Esophagus squamous epithelium (tissue), 5 donors: ENCODE data around the gene SBNO2. TPM values are rescaled to one million over a fixed set of nuclear protein-coding genes. Genes with fewer than 3 reads are reported as not detected.

Experiments used
- DNase-seq: peaks from one replicate; lab custom pipeline; 2025; lab: John Stamatoyannopoulos, UW
- H3K27ac ChIP-seq, 4 donors: fragments of 200-600 bp; sonication (generic); one replicate each; pipeline ENCODE4 v1.5.1; 2016 to 2019; ENCODE audit warnings: mild to moderate bottlenecking in 1 of 4
- H3K27me3 ChIP-seq, 4 donors: fragments of 200-600 bp; sonication (generic); 1 replicate in 3 of 4; 2 replicates in 1 of 4; pipeline versions ENCODE4 v1.5.1 to v1.6.0; 2017 to 2021; ENCODE audit warnings: antibody characterized with exemption in 1 of 4
- H3K36me3 ChIP-seq, 3 donors: fragments of 200-600 bp; sonication (generic); one replicate each; pipeline ENCODE4 v1.5.1; 2016 to 2019
- H3K4me1 ChIP-seq, 3 donors: fragments of 200-600 bp; sonication (generic); one replicate each; pipeline ENCODE4 v1.5.1; 2017 to 2019
- H3K4me3 ChIP-seq, 4 donors: fragments of 200-600 bp; sonication (generic); 1 replicate in 3 of 4; 2 replicates in 1 of 4; pipeline ENCODE4 v1.5.1; 2016 to 2019; ENCODE audit warnings: mild to moderate bottlenecking in 2 of 4, moderate library complexity in 1 of 4
- H3K9me3 ChIP-seq, 3 donors: fragments of 200-600 bp; sonication (generic); one replicate each; pipeline ENCODE4 v1.5.1; 2016 to 2019
- CTCF ChIP-seq, 6 experiments: fragments of 450-650 bp in 4 of 6; fragments of 200-600 bp in 2 of 6; sonication (generic) in 2 of 6; IDR thresholded peaks; one replicate each; pipeline ENCODE4 v1.5.1; 2016 to 2019; ENCODE audit warnings: antibody characterized with exemption in 6 of 6, mild to moderate bottlenecking in 4 of 6, moderate library complexity in 4 of 6
- POLR2A ChIP-seq, 4 donors: fragments of 450-650 bp; IDR thresholded peaks; one replicate each; pipeline ENCODE4 v1.6.1; 2017; ENCODE audit warnings: antibody characterized with exemption in 4 of 4, mild to moderate bottlenecking in 4 of 4, moderate library complexity in 3 of 4
- WGBS, 2 donors: methylation state at CpG; one replicate each; pipeline ENCODE4 v1.1.5; 2018; 5-methylcytosine and 5-hydroxymethylcytosine counted together
- intact Hi-C: fragments of 100-400 bp; cut with DNase I; formaldehyde crosslinking; loops from one replicate; pipeline ENCODE4 v1.15.0; 2022
- total RNA-seq, 4 donors: library from RNA; depleted of rRNA; stranded (reverse); fragments of >200 nt; gene quantifications; one replicate each; pipeline ENCODE4 v1.1.0, GENCODE V29; 2016
- donor health status: DM: yes; HTN: yes; CAD: no.

The SBNO2 gene
- total RNA-seq, 4 donors from 2014 or later, result 31.3 to 84.3 (median 68.3) TPM

GRCh38 chr19:1169921-1170885 lies 3.9 kb downstream of the SBNO2 start:
- TF ChIP-seq CTCF (IDR thresholded peaks at IDR 0.05) (no peak), POLR2A (IDR thresholded peaks at IDR 0.05) (no peak)
- H3K27ac ChIP-seq, result peak overlapping the region; percentile 89 to 100 (median 96)
- intact Hi-C loops, result loop anchor here (10.0 kb wide), 1 partner anchor 55 kb away; no protein-coding TSS in a partner anchor
- no peak for DNase-seq
- no peaks in the 10 kb centered on the region for H3K9me3 ChIP-seq
- H3K27me3 ChIP-seq, result no peaks in the 10 kb centered on the region
- peaks cover 60 to 88% (median 62%) of the 10 kb centered on the region in 3 donors for H3K4me1 ChIP-seq
- H3K36me3 ChIP-seq, result peaks cover 0 to 22% (median 0%) of the 10 kb centered on the region in 3 donors
- 49 to 70% methylated on average over 18 to 29 of the region's 52 CpGs for WGBS, 2 donors
- H3K4me3 ChIP-seq, result peak overlapping the region in 3 of 4 donors; percentile 38 to 87 (median 44)

GRCh38 chr19:1169411-1169791 lies 4.7 kb downstream of the SBNO2 start:
- Histone ChIP-seq H3K27ac (peak overlapping the region; percentile 89 to 100 (median 96)), H3K4me1 (peaks cover 62 to 91% (median 66%) of the 10 kb centered on the region in 3 donors), H3K36me3 (peaks cover 0 to 22% (median 0%) of the 10 kb centered on the region in 3 donors), H3K4me3 (peak overlapping the region; percentile 38 to 87 (median 41)), H3K9me3 (no peaks in the 10 kb centered on the region), H3K27me3 (no peaks in the 10 kb centered on the region)
- DNase-seq, result no peak
- TF ChIP-seq CTCF (IDR thresholded peaks at IDR 0.05), result no peak
- TF ChIP-seq POLR2A (IDR thresholded peaks at IDR 0.05), result no peak
- intact Hi-C loops, result loop anchor here (10.0 kb wide), 1 partner anchor 55 kb away; no protein-coding TSS in a partner anchor
- 20 to 51% methylated on average over 1 to 3 of the region's 10 CpGs for WGBS, 2 donors

DNA sequence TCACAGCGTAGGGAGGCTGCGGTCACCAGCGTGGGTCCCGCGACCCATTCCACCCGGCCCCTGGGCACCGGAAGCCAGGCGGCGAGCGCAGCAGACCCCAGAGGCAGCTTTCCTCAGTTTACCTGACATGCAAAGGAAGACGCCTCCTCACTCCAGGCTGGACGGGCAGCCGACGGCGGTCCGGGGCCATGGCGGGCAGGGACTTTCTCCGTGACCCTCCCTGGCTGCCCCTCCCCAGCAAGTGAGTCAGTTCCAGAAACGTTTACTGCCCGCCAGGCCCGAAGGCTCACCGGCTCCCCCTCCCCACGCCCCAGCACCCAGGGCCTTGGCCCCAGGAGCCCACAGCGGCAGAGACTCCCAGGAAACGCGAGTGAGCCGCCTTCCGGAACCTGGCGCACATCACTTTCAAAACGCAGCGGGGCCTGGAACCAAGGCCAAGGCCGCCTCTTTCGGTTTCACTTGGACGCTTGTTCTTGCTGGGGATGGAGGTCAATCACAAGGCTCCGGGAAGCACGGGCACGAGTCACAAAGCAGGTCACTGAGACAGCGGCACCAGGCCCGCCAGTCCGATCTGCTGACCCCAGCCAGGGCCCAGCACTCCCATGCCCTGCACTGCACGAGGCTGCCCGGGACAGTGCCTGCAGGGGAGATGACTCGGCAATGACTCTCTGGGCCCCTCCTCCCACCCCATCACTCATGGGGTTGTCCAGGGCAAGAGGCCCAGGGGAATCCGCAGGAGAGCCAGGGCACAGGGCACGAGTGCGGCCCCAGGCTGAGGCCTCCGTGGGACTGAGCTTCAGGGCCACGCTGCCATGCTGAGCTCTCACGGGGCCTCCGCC lies 5.3 kb downstream of the SBNO2 start:
- Histone ChIP-seq H3K27ac (peak overlapping the region; percentile 89 to 100 (median 96)), H3K4me3 (peak overlapping the region; percentile 38 to 87 (median 41)), H3K4me1 (peaks cover 61 to 91% (median 66%) of the 10 kb centered on the region in 3 donors), H3K9me3 (no peaks in the 10 kb centered on the region), H3K36me3 (peaks cover 0 to 23% (median 0%) of the 10 kb centered on the region in 3 donors), H3K27me3 (no peaks in the 10 kb centered on the region)
- 10 to 60% methylated on average over 3 to 12 of the region's 50 CpGs for WGBS, 2 donors
- intact Hi-C loops, result loop anchor here (10.0 kb wide), 1 partner anchor 54 kb away; no protein-coding TSS in a partner anchor
- DNase-seq, result no peak
- TF ChIP-seq POLR2A (IDR thresholded peaks at IDR 0.05), result peak in 1 of 4 donors; percentile 44
- no peak for TF ChIP-seq CTCF (IDR thresholded peaks at IDR 0.05)

- H3K4me1 ChIP-seq, result peaks cover 61 to 88% (median 62%) of the 10 kb centered on the region in 3 donors
- H3K27ac ChIP-seq, result peak overlapping the region; percentile 89 to 100 (median 96)
- no peaks in the 10 kb centered on the region for H3K9me3 ChIP-seq
- TF ChIP-seq POLR2A (IDR thresholded peaks at IDR 0.05) (no peak), CTCF (IDR thresholded peaks at IDR 0.05) (peak in 1 of 6 experiments; percentile 13)
- H3K27me3 ChIP-seq, result no peaks in the 10 kb centered on the region
- peak overlapping the region; percentile 38 to 87 (median 41) for H3K4me3 ChIP-seq
- DNase-seq, result no peak
- 38 to 60% methylated on average over 3 to 4 of the region's 35 CpGs for whole genome bisulfite sequencing, 2 donors
- peaks cover 0 to 31% (median 0%) of the 10 kb centered on the region in 3 donors for H3K36me3 ChIP-seq
- intact Hi-C loops, result loop anchor here (10.0 kb wide), 1 partner anchor 53 kb away; no protein-coding TSS in a partner anchor
Measured at GRCh38 chr19:1167687-1168571, 6.1 kb downstream of the SBNO2 start.
